Left ventricle myocardium inferior (tissue), 1 donor: ENCODE data around the gene TRAK1. TPM values are rescaled to one million over a fixed set of nuclear protein-coding genes. Genes with fewer than 3 reads are reported as not detected.
A peak's percentile ranks its signal among the peaks of the same experiment; 100 is the strongest.

ENCODE experiments used
- DNase-seq: peaks from one replicate; pipeline ENCODE4 v3.0.0-alpha.2; 2020
- H3K27ac ChIP-seq: fragments of 200-600 bp; replicated peaks from 2 replicates; pipeline ENCODE4 v1.8.0; 2021
- H3K27me3 ChIP-seq: fragments of 200-600 bp; 2 replicates; pipeline ENCODE4 v1.8.0; 2021; ENCODE audit warnings: low read depth
- H3K36me3 ChIP-seq: fragments of 200-600 bp; 2 replicates; pipeline ENCODE4 v1.8.0; 2021
- H3K4me1 ChIP-seq: fragments of 200-600 bp; 2 replicates; pipeline ENCODE4 v1.8.0; 2021
- H3K4me3 ChIP-seq: fragments of 200-600 bp; 2 replicates; pipeline ENCODE4 v1.8.0; 2021; ENCODE audit warnings: mild to moderate bottlenecking, moderate library complexity
- H3K9me3 ChIP-seq: fragments of 200-600 bp; replicated peaks from 2 replicates; pipeline ENCODE4 v1.8.0; 2021
- CTCF ChIP-seq: fragments of 200-600 bp; IDR thresholded peaks from 2 replicates; pipeline ENCODE4 v1.8.0; 2021; ENCODE audit warnings: antibody characterized with exemption, mild to moderate bottlenecking, borderline replicate concordance
- intact Hi-C: fragments of 100-400 bp; cut with micrococcal nuclease; formaldehyde crosslinking; loops from one replicate; pipeline ENCODE4 v1.11.0; 2022
- total RNA-seq: library from RNA; stranded (reverse); fragmentation: NEBNext Ultra II Directional; extraction: Animal tissue kit (Norgen Biotek cat#: 25700); gene quantifications from one replicate; pipeline ENCODE4 v1.2.1, GENCODE V29; 2021
- donor health status: DM: no; HTN: yes; CAD: no; lungs with severe emphysema.

The TRAK1 gene
- total RNA-seq, 1 donor from 2014 or later: 264 TPM

- intact Hi-C loops: no loop called here
- no peaks in the 10 kb centered on the region for H3K9me3 ChIP-seq
- H3K4me1 ChIP-seq: peaks cover 37% of the 10 kb centered on the region
- TF ChIP-seq CTCF: no peak
- H3K27me3 ChIP-seq: no peaks in the 10 kb centered on the region
- DNase-seq: no peak
- H3K36me3 ChIP-seq: peaks cover 20% of the 10 kb centered on the region
- H3K4me3 ChIP-seq: no peak overlapping the region
- H3K27ac ChIP-seq: no peak overlapping the region
These were observed 38.1 kb downstream of the TRAK1 start for GRCh38 chr3:42129014-42129953.

GRCh38 chr3:42130007-42130328 is 38.8 kb downstream of the TRAK1 start:
- Histone ChIP-seq H3K36me3 (peaks cover 20% of the 10 kb centered on the region), H3K27me3 (no peaks in the 10 kb centered on the region), H3K27ac (no peak overlapping the region), H3K9me3 (no peaks in the 10 kb centered on the region), H3K4me3 (no peak overlapping the region), H3K4me1 (peaks cover 32% of the 10 kb centered on the region)
- intact Hi-C loops: no loop called here
- no peak for DNase-seq
- TF ChIP-seq CTCF: no peak

GRCh38 chr3:42130329-42131070 is 39.3 kb downstream of the TRAK1 start:
- Histone ChIP-seq H3K4me1 (peaks cover 37% of the 10 kb centered on the region), H3K27me3 (no peaks in the 10 kb centered on the region), H3K36me3 (peaks cover 16% of the 10 kb centered on the region), H3K9me3 (no peaks in the 10 kb centered on the region), H3K27ac (no peak overlapping the region), H3K4me3 (no peak overlapping the region)
- no peak for DNase-seq
- intact Hi-C loops: no loop called here
- TF ChIP-seq CTCF: no peak

GRCh38 chr3:42133500-42134298 is 42.5 kb downstream of the TRAK1 start:
- no peaks in the 10 kb centered on the region for H3K9me3 ChIP-seq
- intact Hi-C loops: no loop called here
- H3K27me3 ChIP-seq: no peaks in the 10 kb centered on the region
- peaks cover 44% of the 10 kb centered on the region for H3K4me1 ChIP-seq
- TF ChIP-seq CTCF: no peak
- no peak overlapping the region for H3K4me3 ChIP-seq
- no peaks in the 10 kb centered on the region for H3K36me3 ChIP-seq
- DNase-seq: no peak
- H3K27ac ChIP-seq: no peak overlapping the region

GRCh38 chr3:42134867-42135464 is 43.8 kb downstream of the TRAK1 start:
- intact Hi-C loops: no loop called here

More at GRCh38 chr3:42134867-42135464, 43.8 kb downstream of the TRAK1 start:
- H3K4me1 ChIP-seq: peaks cover 32% of the 10 kb centered on the region
- TF ChIP-seq CTCF: no peak
- no peak overlapping the region for H3K4me3 ChIP-seq
- no peaks in the 10 kb centered on the region for H3K36me3 ChIP-seq
- DNase-seq: no peak
- no peaks in the 10 kb centered on the region for H3K9me3 ChIP-seq
- H3K27ac ChIP-seq: peak overlapping the region; percentile 16
- no peaks in the 10 kb centered on the region for H3K27me3 ChIP-seq
